Lung microvascular endothelial cell (primary cell): Measurements from ENCODE around the gene CEP95. TPM values are rescaled to one million over a fixed set of nuclear protein-coding genes. Genes with fewer than 3 reads are reported as not detected.

Experiments
- DNase-seq, 2 donors: peaks; one replicate each; pipeline versions ENCODE4 v3.0.0 to v3.0.0-alpha.2; 2010; ENCODE audit warnings: low read depth in 2 of 2
- total RNA-seq: library from RNA; depleted of rRNA; stranded (reverse); fragments of >200 nt; gene quantifications from 2 replicates; pipeline ENCODE4 v1.2.1, GENCODE V29; 2014

CEP95 gene
- total RNA-seq, 1 donor from 2014 or later, result 16.1 TPM

GRCh38 chr17:64515829-64516228 is 9.1 kb downstream of the CEP95 start:
- no peak for DNase-seq

GRCh38 chr17:64519601-64520000 is 12.8 kb downstream of the CEP95 start:
- DNase-seq, result peak in 1 of 2 donors; percentile 72

DNA sequence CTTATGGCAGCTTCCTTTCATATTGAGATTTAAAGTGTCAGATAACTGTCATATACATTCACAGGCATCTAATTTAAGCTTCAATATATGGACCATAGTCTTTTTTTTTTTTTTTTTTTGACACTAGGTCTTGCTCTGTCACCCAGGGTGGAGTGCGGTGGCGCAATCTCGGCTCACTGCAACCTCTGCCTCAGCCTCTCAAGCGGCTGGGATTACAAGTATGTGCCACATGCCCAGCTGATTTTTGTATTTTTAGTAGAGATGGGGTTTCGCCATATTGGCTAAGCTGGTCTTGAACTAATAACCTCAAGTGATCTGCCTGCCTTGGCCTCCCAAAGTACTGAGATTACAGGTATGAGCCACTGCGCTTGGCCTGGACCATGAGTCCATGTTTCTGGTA is 13.6 kb downstream of the CEP95 start:
- no peak for DNase-seq

GRCh38 chr17:64527914-64528313 is 21.1 kb downstream of the CEP95 start:
- DNase-seq, result no peak

DNA sequence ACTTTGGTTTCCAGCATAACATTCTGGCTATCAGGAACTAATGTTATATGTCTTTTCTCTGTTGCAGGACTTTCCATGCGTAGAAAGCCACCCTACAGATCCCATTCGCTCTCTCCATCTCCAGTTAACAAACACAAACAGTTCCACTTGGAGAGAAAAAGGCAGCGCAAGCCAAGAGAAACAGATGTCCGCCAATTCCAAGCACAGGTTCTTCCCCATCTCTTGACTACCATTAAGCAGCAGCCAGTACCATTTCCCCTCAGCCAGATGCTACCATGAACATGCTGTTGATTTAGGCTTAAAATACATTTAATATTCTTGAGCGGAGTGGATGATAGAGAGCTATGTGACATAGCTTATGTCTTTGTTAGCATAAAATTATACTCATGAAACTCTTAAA is 22.4 kb downstream of the CEP95 start:
- DNase-seq, result peak in 1 of 2 donors; percentile 52

GRCh38 chr17:64531955-64532371 is 25.2 kb downstream of the CEP95 start:
- DNase-seq, result no peak

GRCh38 chr17:64532409-64532808 is 25.6 kb downstream of the CEP95 start:
- DNase-seq, result no peak

DNA sequence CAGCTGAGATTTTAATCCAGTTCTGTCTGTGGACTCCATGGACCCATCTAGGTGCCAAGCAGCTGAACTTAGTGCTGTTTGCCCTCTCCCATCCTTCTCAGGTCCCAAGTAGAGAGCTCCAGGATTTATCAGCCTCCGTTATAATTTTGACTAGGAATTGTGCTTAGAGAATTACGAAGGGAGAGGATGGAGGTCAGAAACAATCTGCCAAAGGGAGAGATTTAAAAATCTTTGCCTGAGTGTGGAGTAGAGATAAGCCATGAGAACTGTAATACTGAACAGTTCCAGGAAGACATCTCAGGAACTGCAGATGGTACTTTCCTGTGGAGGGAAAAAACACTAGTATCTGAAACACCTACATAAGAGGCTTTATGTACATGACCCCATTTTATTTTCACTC is 27.0 kb downstream of the CEP95 start:
- no peak for DNase-seq

DNA sequence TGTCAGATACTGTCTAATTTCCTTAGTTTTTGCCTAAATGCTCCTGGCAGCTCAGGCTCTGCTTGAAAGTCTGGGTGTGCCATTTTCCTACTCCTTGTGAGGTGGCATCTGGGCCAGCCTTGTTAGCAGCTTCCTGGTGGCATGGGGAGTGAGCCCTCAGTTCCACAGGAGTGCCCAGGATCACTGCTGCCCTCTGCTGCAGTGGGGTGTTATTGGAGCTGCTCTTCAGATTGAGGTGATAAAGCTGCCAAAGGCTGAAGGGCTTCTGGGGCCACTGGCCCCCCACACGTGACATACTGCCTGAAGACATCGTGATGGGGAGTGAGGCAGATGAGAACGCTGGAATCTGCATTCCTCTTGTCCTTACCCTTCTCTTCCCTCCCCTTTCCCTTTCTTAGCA is 27.4 kb downstream of the CEP95 start:
- peak in 1 of 2 donors; percentile 22 for DNase-seq

- DNase-seq, result no peak
Observed at GRCh38 chr17:64535357-64535756, 28.6 kb downstream of the CEP95 start.

- no peak for DNase-seq
Observed at GRCh38 chr17:64536913-64537312, 30.1 kb downstream of the CEP95 start.

DNA sequence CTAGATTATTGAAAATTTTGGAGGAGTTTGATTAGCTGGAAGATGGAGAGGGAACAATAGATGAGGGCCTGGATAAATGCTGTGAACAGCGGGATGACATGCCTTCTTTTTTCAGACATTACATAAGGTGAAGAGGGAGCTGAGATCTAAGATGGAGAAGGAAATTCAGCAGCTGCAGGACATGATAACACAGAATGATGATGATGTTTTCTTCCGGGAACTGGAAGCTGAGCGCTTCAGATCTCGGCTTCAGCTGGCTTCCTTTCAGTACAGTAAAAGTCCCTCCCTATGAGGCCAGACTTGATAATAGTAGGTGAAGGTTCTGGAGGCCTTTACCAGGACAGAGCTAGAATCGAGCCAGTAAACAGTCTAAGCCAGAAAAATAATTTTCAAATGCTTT is 30.7 kb downstream of the CEP95 start:
- no peak for DNase-seq

DNA sequence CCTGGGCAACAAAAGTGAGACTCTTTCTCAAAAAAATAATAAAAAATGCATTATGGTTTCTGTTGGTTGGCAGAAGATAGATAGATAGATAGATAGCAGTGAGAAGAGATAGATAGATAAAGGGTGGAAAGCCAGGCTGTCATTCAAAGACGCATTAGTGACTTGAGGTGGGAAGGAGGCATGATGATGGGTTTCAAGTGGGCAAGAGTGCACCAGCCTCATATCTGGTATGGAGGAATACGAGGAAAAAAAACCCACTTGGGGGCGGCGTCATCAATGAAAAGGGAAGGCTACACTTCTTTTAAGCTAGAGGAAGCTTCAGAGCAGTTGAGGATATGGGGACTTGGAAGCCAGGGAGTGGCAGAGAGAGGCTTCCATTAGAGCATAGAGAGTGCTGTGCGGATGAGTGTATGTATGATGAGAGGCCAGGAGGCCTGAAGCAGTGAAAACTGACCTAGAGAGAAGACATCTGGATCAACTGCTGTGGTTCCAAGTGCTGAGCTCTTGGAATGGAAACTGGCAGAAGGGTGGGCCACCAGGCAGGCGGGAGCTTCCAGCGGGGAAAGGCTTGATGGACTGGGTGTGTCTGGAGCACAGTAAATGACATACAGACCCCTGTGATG is 31.8 kb downstream of the CEP95 start:
- no peak for DNase-seq

- DNase-seq, result no peak
Observed at GRCh38 chr17:64540118-64540776, 33.5 kb downstream of the CEP95 start.

- DNase-seq, result no peak
Observed at GRCh38 chr17:64544742-64545141, 38.0 kb downstream of the CEP95 start.

DNA sequence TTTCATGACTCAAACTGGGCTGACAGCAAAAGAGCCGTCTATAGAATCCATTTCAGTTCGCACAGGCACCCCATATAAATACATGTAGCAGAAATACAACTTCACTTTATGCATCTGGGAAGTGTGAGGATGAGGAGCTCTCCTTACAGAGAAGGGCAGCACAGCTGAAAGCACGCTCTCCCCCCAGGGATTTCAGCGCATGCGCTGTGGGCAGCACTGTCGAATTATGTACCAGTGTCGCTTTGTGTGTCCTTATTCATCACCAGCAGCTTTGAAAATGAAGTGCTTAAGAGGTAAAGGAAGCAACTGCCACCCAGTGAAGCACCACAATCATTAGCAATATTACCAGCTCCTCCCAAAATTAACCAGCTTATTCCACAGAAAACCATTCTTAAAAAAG is 39.9 kb downstream of the CEP95 start:
- DNase-seq, result no peak

DNA sequence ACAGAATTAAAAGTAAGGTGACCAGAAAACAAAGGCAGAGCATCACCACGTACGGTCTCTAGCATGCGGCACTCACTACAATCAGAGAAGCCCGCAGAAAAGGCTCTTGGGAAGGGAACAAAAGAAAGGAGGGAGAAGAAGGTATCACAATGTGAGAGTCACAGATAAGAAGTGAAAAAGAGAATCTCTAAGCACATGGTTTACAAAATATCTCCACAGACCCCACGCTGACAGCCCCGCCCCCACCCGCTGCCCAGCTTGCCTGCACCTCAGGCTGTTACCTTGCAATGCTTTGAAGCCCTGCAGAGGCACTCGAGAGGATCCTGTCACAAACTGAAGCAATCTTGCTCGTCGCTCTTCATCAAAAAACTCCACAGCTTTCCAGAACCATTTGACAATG is 40.5 kb downstream of the CEP95 start:
- DNase-seq, result no peak

DNA sequence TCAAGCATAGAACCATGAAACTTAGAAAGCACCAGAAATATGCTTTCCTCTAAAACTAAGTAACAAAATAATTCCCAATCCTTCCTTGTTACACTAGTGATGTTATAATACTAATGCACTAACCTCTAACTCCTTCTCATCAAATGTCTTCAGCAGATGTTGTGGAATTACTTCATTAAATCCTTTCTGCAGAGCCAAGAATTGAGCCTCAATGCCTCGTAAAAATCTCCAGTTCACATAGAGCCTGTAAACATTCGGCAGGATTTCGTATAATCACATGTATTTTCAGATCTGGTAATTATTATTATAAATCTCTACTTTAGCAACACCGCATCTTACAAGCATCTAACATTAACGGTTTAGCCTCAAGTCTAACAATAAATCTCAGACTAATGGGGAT is 44.7 kb downstream of the CEP95 start:
- no peak for DNase-seq

DNA sequence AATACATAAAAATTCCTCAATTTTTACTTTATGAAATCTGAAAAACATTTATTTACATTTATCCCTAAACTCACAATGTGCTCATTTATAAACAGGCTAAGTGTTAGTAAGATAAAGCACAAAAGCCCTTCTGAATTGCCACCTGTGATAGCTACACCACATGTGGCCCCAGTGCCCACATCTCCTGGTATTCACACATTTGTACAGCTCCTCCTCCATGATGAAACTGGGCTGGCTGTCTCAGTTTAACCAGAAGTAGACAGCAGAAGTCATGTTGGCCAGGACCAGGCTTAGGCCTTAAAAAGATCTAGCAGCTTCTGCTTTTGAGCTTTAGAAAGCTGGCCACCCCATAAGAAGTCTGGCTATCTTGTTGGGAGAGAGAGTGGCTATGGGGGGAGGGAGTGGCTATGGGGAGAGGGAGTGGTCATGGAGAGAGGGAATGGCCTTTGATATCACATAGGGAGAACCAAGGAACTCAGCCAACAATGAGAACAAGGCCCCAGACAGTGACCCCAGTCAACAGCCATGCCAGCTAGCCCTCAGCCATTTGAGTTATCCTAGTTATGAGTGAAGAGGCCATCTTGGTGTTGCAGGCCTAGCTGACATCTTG is 47.4 kb downstream of the CEP95 start:
- DNase-seq, result no peak

DNA sequence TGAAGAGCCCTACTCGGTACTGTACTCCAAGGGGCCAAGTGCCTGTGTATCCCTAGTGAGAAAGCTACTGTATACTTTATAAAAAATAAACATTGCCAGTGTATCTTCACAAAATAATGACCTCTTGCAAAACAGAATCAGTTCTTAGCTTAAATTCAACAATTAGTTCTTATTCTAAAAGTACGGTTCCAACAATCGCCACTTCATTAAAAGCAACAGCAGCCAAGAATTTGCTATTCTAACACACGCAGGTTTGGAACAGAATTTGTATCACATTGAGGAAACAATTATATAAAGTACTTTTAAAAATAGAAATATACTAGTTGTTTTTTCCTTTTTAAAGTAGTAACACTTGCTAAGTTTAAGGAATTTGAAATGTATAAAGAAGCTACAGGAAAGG is 48.5 kb downstream of the CEP95 start:
- no peak for DNase-seq

- DNase-seq, result no peak
Observed at GRCh38 chr17:64564098-64564497, 57.3 kb downstream of the CEP95 start.

DNA sequence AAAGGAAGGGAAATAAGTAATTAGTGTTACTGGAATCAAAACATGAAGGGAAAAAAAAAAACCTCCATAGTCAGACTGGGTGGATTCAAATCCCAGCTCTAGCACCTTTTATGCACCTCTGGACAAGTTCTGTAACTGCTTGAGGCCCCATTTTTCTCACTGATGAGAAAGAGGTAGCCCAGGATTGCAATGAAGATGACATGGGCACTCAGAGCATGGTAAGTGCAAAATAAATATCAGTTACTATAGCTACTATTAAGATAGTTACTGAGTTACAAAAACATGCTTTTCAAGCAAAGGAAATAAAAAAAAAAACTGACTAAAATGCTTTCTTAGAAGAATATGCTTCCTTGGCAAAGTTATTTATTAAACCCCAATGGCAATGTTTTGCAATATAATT is 58.8 kb downstream of the CEP95 start:
- DNase-seq, result no peak

- peak in 1 of 2 donors; percentile 36 for DNase-seq
Observed at GRCh38 chr17:64571746-64572145, 65.0 kb downstream of the CEP95 start.
